SIG-M5 treated with dmso at 0.1 percent for 504 hours (cell line): ENCODE data around the gene GPX3.
A peak's percentile ranks its signal among the peaks of the same experiment; 100 is the strongest.

ENCODE experiments used
- DNase-seq: peaks from one replicate; lab custom pipeline; 2025; ENCODE audit not compliant: unreplicated experiment; lab: John Stamatoyannopoulos, UW

The GPX3 gene

DNA sequence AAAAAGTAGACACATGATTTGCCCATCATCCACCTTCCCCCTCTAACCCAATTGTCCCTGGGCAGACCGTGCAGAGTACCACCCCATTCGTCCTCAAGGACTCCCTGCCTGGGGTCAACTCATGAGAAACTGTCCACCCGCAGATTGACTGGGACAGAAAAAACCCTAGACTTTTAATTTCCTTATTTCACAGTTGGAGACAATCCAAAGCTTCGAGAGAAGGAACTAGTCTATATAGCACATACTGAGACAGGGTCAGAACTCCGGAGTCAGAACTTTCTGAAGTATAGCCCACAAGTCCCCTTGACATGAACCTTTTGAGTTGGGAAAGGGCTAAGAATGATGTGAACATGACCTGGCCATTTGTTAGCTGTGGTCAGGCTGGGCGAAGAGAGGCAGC lies 7.5 kb upstream of the GPX3 start:
- no peak for DNase-seq

DNA sequence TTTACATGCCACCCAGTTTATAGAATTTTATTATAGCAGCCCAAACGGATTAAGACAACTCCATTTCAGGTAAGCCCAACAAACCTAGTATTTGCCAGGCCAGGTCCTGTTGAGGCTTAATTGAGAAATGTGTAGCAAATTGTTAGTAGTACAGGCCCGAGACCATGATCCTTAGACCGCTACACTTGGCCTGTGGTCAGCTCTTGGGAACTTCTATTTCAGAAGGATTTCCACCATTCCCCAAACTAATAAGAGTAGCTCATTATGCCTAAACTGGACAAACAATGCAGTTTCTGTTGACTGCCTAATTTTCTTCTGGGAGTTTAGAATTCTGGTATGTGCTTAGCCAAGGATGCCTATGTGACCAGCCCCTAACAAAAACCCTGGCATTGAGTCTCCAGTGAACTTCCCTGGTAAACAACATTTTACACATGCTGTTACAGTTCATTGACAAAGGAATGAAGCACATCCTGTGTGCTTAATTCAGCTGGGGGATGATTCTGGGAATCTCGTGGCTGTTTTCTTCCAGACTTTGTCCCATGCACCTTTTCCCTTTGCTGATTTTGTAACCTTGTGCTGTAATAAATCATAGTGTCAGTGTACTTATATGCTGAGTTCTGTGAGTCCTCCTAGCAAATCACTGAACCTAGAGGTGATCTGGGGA lies 5.6 kb upstream of the GPX3 start:
- no peak for DNase-seq

- no peak for DNase-seq
Measured at GRCh38 chr5:151015974-151016587, 4.3 kb upstream of the GPX3 start.

DNA sequence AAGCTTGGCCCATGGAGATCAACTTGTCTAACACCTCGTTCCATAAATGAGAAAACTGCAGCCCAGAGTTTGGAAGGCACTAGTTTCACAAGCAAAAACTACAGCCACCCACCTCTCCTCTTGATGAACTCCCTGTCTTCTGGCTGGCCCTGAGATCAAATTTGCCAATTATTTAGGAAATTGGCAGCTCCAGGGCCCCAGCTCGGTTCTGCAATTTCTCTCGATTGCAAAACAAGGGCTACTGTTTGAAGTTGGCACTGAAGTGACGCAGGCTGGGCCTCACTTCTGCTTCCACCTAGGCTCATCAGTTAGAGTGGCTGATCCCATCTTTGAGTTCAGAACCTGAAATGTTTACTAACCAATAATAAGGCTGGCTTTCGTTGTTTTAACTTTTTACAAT lies 3.7 kb upstream of the GPX3 start:
- DNase-seq: peak; percentile 89

DNA sequence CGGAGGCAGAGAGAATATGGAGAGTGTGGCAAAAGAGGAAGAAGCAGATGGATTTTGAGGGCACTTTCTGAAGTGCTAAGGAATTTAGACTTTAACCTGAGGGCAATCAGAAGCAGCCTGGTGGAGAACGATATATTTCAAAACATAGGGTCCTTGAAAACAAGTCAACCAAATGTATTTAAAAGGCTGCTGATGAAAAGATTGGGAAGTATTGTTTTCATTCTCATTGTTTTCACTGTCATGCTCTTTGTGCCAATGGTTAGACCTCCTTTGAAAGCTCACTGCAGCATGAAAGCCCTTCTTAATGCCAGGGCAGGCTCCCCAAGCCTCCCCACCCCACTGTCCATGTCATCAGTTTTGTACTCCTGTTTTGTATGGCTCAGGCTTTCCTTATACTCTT lies 2.5 kb upstream of the GPX3 start:
- DNase-seq: no peak

DNA sequence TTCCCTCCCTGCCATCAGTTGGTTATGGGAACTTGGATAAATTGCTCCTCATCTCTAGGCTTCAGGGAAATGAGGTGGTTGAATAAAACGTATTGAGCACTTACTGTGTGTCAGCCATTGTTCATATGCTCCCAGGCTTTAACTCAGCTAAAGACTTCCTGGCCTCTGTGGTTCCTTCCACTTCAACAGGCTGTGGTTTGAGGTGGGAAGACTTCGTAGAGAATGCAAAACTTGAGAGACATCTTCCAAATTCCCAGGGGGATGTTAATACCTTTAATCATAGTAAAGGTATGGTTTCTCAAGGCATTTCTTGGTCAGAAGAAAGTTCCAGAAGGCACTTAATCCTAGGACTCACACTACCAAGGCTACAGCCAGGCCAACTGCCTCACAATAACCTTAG lies 1.5 kb upstream of the GPX3 start:
- no peak for DNase-seq

DNA sequence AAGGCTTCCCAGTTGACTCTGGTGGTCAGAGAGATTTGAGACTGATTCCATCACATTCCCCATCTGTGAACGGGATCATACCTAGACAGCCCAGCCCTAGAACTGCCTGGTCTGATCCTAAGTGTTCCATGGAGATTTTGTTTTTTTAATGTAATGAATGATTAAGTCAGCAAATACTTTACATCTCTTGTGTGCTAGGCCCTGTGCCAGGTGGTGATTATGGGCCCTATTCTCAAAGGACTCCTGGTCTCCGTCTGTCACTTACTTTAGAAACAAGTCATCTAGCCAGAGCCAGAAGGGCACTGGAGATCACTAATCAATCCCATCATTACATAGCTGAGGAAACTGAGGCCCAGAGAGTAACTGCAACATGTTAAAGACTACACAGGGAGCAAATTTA lies 1.1 kb upstream of the GPX3 start:
- no peak for DNase-seq

DNA sequence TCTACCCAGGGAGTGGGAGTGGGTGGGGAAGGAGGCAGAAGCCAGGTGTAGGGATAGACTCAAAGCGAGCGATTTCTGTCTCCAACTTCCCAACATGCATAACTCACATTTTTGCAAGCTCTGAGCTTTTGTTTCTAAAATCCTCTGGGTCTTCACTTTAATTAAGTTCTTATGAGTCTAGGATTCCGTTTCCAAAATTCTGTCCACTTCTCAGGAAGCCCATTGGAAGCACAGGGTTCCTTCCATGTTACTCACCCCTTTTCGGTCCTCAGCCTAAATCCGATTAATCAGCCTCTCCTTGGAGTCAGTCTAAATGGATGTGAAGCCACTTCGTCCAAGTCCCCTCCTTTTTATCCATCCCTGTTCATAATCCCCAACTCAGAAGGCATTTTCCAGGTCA lies 1.4 kb downstream of the GPX3 start:
- no peak for DNase-seq

DNA sequence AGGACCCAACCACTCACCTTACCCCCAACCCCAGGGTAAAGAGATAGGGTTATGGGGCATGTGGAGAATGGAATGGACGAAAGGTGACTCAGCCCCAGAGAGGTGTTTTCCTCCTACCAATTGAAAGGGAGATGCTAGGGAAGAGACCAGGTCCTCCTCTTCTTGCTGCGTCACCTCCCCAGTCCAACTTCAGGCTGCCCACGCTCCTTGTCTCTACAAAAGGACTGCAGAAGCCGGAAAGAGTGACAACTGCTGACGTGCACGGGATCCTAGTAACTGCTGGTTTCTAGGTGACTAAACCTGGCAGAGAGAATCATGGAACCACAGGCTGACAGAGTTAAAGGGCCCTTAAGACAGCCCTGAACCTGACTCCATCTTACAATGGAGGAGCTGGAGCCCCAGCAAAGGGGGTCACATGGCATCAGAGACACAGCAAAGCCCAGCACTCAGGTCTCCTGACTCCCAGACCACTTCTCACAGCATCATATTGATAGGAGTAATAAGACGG lies 2.2 kb downstream of the GPX3 start:
- no peak for DNase-seq

GRCh38 chr5:151023047-151023615 lies 2.7 kb downstream of the GPX3 start:
- no peak for DNase-seq

GRCh38 chr5:151023651-151024050 lies 3.3 kb downstream of the GPX3 start:
- DNase-seq: no peak

GRCh38 chr5:151024440-151025249 lies 4.3 kb downstream of the GPX3 start:
- no peak for DNase-seq

DNA sequence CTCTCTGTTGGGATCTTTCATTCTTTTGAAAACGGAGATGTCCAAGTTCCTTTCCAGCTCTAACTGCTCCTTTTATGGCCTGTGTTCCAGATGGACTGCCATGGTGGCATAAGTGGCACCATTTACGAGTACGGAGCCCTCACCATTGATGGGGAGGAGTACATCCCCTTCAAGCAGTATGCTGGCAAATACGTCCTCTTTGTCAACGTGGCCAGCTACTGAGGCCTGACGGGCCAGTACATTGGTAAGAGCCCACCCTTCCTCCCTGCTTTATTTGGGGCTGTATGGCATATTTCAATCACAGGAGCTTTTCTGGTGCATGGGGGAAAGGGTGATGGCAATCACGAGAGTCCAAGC lies 4.8 kb downstream of the GPX3 start:
- DNase-seq: no peak

GRCh38 chr5:151026088-151026487 lies 5.7 kb downstream of the GPX3 start:
- DNase-seq: no peak

DNA sequence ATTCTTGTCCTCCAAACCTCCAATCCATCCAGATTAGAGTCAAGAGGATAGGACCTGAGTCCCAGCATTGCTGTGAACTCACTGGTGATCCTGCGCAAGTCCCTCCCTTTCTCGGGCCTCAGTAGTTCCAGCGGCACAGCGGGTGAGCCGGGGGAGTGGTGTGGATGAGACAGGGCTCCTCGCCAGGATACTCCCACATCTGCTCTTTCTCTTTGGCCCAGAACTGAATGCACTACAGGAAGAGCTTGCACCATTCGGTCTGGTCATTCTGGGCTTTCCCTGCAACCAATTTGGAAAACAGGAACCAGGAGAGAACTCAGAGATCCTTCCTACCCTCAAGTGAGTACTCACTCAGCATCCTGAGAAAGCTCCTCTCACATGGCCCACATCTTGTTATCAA lies 6.3 kb downstream of the GPX3 start:
- DNase-seq: no peak

GRCh38 chr5:151027961-151028479 lies 7.6 kb downstream of the GPX3 start:
- no peak for DNase-seq

GRCh38 chr5:151028717-151029116 lies 8.3 kb downstream of the GPX3 start:
- no peak for DNase-seq

DNA sequence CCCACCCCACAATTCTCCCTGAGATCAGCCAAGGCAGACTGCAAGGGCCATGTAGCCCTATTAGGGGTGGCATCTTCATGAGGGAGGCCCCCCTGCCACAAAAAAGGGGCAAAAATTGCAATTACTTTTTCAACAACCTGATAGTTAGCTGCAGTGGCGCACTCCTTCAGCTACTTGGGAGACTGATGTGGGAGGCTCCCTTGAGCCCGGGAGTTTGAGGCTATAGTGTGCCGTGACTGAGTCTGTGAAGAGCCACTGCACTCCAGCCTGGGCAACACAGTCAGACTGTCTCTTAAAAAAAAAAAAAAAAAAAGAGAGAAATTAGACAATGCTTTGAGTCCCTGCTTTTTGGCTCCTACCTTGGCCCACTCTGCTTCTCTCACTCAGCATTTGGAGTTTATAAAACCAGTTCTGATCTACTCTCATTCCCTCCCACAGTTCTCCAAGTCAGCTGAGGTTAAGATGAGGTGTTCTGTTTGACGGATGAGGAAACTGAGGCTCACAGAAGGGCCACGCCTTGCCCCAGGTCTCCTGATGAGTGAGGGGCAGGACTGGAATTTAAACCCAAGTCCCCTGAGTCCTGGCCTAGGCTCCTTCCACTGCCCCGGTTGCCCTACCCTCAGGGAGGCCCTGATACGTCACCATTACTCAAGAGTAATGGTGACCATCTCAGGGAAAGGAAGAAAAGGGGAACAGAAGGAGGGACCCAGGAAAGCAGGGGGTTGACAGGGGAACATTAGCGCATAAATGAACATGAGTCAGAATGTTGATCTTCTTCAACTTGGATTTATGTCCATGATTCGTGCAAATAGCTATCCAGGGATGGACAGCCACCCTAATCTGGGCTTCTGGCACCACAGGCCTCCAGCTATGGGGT lies 9.0 kb downstream of the GPX3 start:
- no peak for DNase-seq

DNA sequence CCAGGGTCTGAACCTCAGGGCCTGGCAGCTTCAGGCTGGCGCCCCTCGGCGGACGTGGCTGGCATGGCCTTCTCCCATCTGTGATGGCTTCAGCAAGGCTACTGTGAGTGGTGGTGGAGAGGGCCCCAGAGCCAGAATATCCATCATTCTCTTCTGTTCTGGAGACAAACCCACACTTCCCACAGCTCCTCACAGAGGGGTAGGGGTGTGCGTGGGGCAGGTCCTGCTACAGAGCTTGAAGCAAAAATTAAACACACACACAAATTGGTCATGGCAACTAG lies 9.6 kb downstream of the GPX3 start:
- no peak for DNase-seq

DNA sequence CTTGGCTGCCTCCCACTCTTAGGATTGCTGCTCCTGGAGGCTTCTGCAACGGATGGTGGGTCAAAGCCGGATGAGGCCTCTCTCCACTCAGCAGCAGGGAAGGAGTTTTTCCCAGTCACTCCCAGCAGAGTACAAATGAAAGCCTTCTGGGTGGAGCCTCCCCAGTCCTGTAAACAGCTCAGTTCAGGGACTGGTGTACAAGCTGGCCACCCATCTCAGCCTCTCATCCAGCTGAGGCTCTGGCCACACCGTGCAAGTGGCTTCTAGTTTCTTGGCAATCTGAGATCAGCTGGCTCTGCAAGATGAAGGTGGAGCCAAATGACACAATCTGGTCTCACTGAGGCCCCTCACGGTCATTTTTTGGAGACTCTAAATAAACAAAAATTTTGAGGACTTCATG lies 10.0 kb downstream of the GPX3 start:
- DNase-seq: no peak

DNA sequence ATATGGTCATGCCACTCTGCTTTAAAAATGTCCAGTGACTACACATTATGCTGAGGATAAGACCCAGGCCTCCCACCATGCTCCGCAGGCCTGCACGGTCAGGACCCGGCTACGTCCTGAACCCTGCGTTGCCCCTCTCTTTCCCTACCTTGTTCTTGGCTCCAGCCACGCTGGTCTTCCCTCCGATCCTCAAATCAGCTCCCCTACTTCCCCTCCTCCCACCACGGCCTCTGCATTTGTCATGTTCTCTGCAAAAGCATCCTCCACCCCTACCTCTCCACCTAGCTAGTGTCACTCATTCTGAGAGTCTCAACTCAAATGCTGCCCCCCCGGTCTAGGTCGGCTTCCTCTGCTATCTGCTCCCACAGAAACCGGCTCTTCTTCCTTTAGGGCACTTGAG lies 11.2 kb downstream of the GPX3 start:
- DNase-seq: no peak
